Stimulated activated CD8-positive, alpha-beta memory T cell treated with anti-CD3 and anti-CD28 coated beads, Interleukin-2, amount 100 ng/mL, for 1 hour (primary cell): ENCODE results near the gene XXYLT1.
"Not testable (repeated sequence)": the region's sequence is repeated elsewhere in the genome, so short reads cannot be mapped to it uniquely, and the experiment has no call there.

Source experiments
- DNase-seq, 2 donors: peaks; one replicate each; pipeline ENCODE4 v3.0.0-alpha.2; 2020; ENCODE audit warnings: low read depth in 2 of 2

Gene XXYLT1

GRCh38 chr3:195208183-195208582, 62.8 kb downstream of the XXYLT1 start:
- no peak for DNase-seq

GRCh38 chr3:195207731-195208130, 63.2 kb downstream of the XXYLT1 start:
- DNase-seq, result no peak

GRCh38 chr3:195207056-195207455, 63.9 kb downstream of the XXYLT1 start:
- no peak for DNase-seq

GRCh38 chr3:195204360-195205163, 66.4 kb downstream of the XXYLT1 start:
- DNase-seq, result no peak

- peak in 1 of 2 donors; percentile 15 for DNase-seq
Measured at GRCh38 chr3:195203606-195204005, 67.4 kb downstream of the XXYLT1 start.

- DNase-seq, result no peak
Measured at GRCh38 chr3:195201295-195201694, 69.7 kb downstream of the XXYLT1 start.

GRCh38 chr3:195200010-195200822, 70.7 kb downstream of the XXYLT1 start:
- DNase-seq, result no peak

- no peak for DNase-seq
Measured at GRCh38 chr3:195198426-195199346, 72.3 kb downstream of the XXYLT1 start.

GRCh38 chr3:195197765-195198425, 73.1 kb downstream of the XXYLT1 start:
- no peak for DNase-seq

GRCh38 chr3:195196266-195196665, 74.7 kb downstream of the XXYLT1 start:
- DNase-seq, result no peak

- DNase-seq, result no peak
Measured at GRCh38 chr3:195195321-195196209, 75.4 kb downstream of the XXYLT1 start.

GRCh38 chr3:195194559-195195206, 76.3 kb downstream of the XXYLT1 start:
- no peak for DNase-seq

- no peak for DNase-seq
Measured at GRCh38 chr3:195191580-195191979, 79.4 kb downstream of the XXYLT1 start.

- DNase-seq, result no peak
Measured at GRCh38 chr3:195189821-195190220, 81.1 kb downstream of the XXYLT1 start.

GRCh38 chr3:195188426-195188927, 82.5 kb downstream of the XXYLT1 start:
- DNase-seq, result no peak

- no peak for DNase-seq
Measured at GRCh38 chr3:195187609-195188425, 83.1 kb downstream of the XXYLT1 start.

GRCh38 chr3:195186710-195187047, 84.3 kb downstream of the XXYLT1 start:
- DNase-seq, result not testable (repeated sequence)

GRCh38 chr3:195186041-195186709, 84.8 kb downstream of the XXYLT1 start:
- no peak for DNase-seq
